SU-DHL-6 (cell line): Measurements from ENCODE around the gene GNL2.

Source experiments
- H2AFZ ChIP-seq: fragments of 200-600 bp; sonication (generic); 2 replicates; pipeline ENCODE4 v1.6.1; 2014; ENCODE audit warnings: low read depth, mild to moderate bottlenecking, moderate library complexity, mixed read lengths, antibody characterized with exemption, low read length; ENCODE audit not compliant: severe bottlenecking
- H3F3A ChIP-seq: fragments of 200-600 bp; shearing (Covaris generic); 2 replicates; pipeline ENCODE4 v1.6.0; 2016; ENCODE audit warnings: antibody characterized with exemption, mild to moderate bottlenecking; ENCODE audit not compliant: insufficient read depth
- H3K27ac ChIP-seq: fragments of 200-600 bp; sonication (generic); 2 replicates; pipeline ENCODE4 v1.5.1; 2016; ENCODE audit warnings: low read depth, mild to moderate bottlenecking, low read length, moderate library complexity, mixed read lengths
- H3K27me3 ChIP-seq: fragments of 200-600 bp; sonication (generic), shearing (Covaris generic); 2 replicates; pipeline ENCODE4 v1.6.0; 2014; ENCODE audit warnings: mild to moderate bottlenecking, low read length
- H3K36me3 ChIP-seq: fragments of 200-600 bp; sonication (generic); 2 replicates; pipeline ENCODE4 v1.6.1; 2014; ENCODE audit warnings: mild to moderate bottlenecking, low read length, mixed read lengths
- H3K4me2 ChIP-seq: fragments of 300-600, 200-600 bp; shearing (Covaris generic), sonication (generic); 2 replicates; pipeline ENCODE4 v1.6.0; 2014; ENCODE audit warnings: low read length, low read depth, mild to moderate bottlenecking; ENCODE audit not compliant: poor library complexity, severe bottlenecking
- H3K4me3 ChIP-seq: fragments of 200-600 bp; sonication (generic); 2 replicates; pipeline ENCODE4 v1.5.1; 2014; ENCODE audit warnings: antibody characterized with exemption, low read length, mild to moderate bottlenecking, mixed read lengths; ENCODE audit not compliant: insufficient read depth, poor library complexity, severe bottlenecking
- H3K79me2 ChIP-seq: fragments of 200-600 bp; sonication (generic); 2 replicates; pipeline ENCODE4 v1.6.1; 2014; ENCODE audit warnings: mild to moderate bottlenecking, low read length, moderate library complexity; ENCODE audit not compliant: insufficient read depth
- H3K9ac ChIP-seq: fragments of 200-600 bp; sonication (generic); 2 replicates; pipeline ENCODE4 v1.7.0; 2014; ENCODE audit warnings: mild to moderate bottlenecking, low read length
- H3K9me2 ChIP-seq: fragments of 200-600 bp; sonication (generic); replicated peaks from 2 replicates; pipeline ENCODE4 v1.6.1; 2014; ENCODE audit warnings: low read length; ENCODE audit not compliant: insufficient read depth
- H3K9me3 ChIP-seq: fragments of 200-600 bp; sonication (generic); 2 replicates; pipeline ENCODE4 v1.6.1; 2014; ENCODE audit warnings: low read length, mixed read lengths; ENCODE audit not compliant: insufficient read depth
- H4K20me1 ChIP-seq: fragments of 200-600 bp; sonication (generic); 2 replicates; pipeline ENCODE4 v1.6.1; 2014; ENCODE audit warnings: low read depth, mild to moderate bottlenecking, antibody characterized with exemption, low read length, moderate library complexity, mixed read lengths
- CTCF ChIP-seq: fragments of 200-600 bp; sonication (generic); IDR thresholded peaks from one replicate; pipeline ENCODE4 v1.5.1; 2017; ENCODE audit warnings: antibody characterized with exemption, mild to moderate bottlenecking, low read length, moderate library complexity; ENCODE audit not compliant: insufficient read depth, poor library complexity, severe bottlenecking
- EZH2phosphoT487 ChIP-seq: fragments of 200-600 bp; sonication (generic), shearing (Covaris generic); conservative IDR thresholded peaks from 2 replicates; pipeline ENCODE4 v1.6.1; 2018; ENCODE audit warnings: mild to moderate bottlenecking, antibody characterized with exemption, low read length, moderate library complexity, mixed read lengths

Gene GNL2

GRCh38 chr1:37517569-37517968 lies 78.2 kb downstream of the GNL2 start:
- H3K9me3 ChIP-seq = no peaks in the 10 kb centered on the region
- no peaks in the 10 kb centered on the region for H3K36me3 ChIP-seq
- H3K79me2 ChIP-seq = peaks cover 15% of the 10 kb centered on the region
- H3K4me3 ChIP-seq = no peak overlapping the region
- TF ChIP-seq EZH2phosphoT487 (no peak), CTCF (no peak)
- no peaks in the 10 kb centered on the region for H3K27me3 ChIP-seq
- H3K9me2 ChIP-seq = no peaks in the 10 kb centered on the region
- no peaks in the 10 kb centered on the region for H4K20me1 ChIP-seq
- H3K27ac ChIP-seq = no peak overlapping the region
- H3F3A ChIP-seq = no peaks in the 10 kb centered on the region
- H2AFZ ChIP-seq = no peak overlapping the region
- H3K9ac ChIP-seq = no peak overlapping the region
- H3K4me2 ChIP-seq = no peak overlapping the region
